Activated B cell treated with CpG ODN at 0.5 μM for 24 hours (primary cell): ENCODE results near the gene ENPP7. TPM values are rescaled to one million over a fixed set of nuclear protein-coding genes. Genes with fewer than 3 reads are reported as not detected.

ENCODE experiments used
- ATAC-seq: fragments of 200-7000 bp; cut with Tn5 transposase; one replicate; pipeline ENCODE4 v1.10.0; 2021; ENCODE audit warnings: low read depth, mild to moderate bottlenecking, moderate library complexity
- CTCF ChIA-PET: fragments of 350-600 bp; sonication (Branson Sonifier 250); formaldehyde crosslinking; loops from one replicate; lab custom pipeline; 2021; ENCODE audit warnings: antibody characterized with exemption; lab: Charles Lee
- POLR2A ChIA-PET: fragments of 350-600 bp; sonication (Branson Sonifier 250); formaldehyde crosslinking; loops from one replicate; lab custom pipeline; 2021; ENCODE audit warnings: antibody characterized with exemption; lab: Charles Lee
- DNase-seq: peaks from one replicate; pipeline ENCODE4 v3.0.0; 2022
- H3K27ac Mint-ChIP-seq: one replicate; pipeline ENCODE4 v1.8.0; 2020; ENCODE audit warnings: mixed read lengths
- H3K27me3 Mint-ChIP-seq: one replicate; pipeline ENCODE4 v1.8.0; 2021; ENCODE audit warnings: mixed read lengths
- H3K36me3 Mint-ChIP-seq: one replicate; pipeline ENCODE4 v1.8.0; 2021; ENCODE audit warnings: low read depth, mixed read lengths
- H3K4me1 Mint-ChIP-seq: one replicate; pipeline ENCODE4 v1.8.0; 2021; ENCODE audit warnings: mixed read lengths
- H3K4me3 Mint-ChIP-seq: one replicate; pipeline ENCODE4 v1.8.0; 2020; ENCODE audit warnings: mild to moderate bottlenecking, mixed read lengths
- H3K9me3 Mint-ChIP-seq: one replicate; pipeline ENCODE4 v1.8.0; 2020; ENCODE audit warnings: mixed read lengths
- CTCF ChIP-seq: fragments of 200-600 bp; IDR thresholded peaks from one replicate; pipeline ENCODE4 v1.8.0; 2022; ENCODE audit warnings: antibody characterized with exemption, mild to moderate bottlenecking
- intact Hi-C: fragments of 100-400 bp; cut with micrococcal nuclease; formaldehyde crosslinking; loops from one replicate; pipeline ENCODE4 v1.15.1; 2024
- total RNA-seq: library from RNA; stranded (reverse); gene quantifications from 2 replicates; pipeline ENCODE4 v1.2.3, GENCODE V29; 2022

Gene ENPP7
- total RNA-seq, 1 donor from 2014 or later = 1.5 TPM

GRCh38 chr17:79715943-79716797, 14.6 kb upstream of the ENPP7 start:
- no peak for DNase-seq
- no peaks in the 10 kb centered on the region for H3K4me1 Mint-ChIP-seq
- intact Hi-C loops = no loop called here
- H3K9me3 Mint-ChIP-seq = no peaks in the 10 kb centered on the region
- H3K4me3 Mint-ChIP-seq = no peak overlapping the region
- ChIA-PET POLR2A (no interaction called here), CTCF (no interaction called here)
- ATAC-seq = no peak
- no peak for TF ChIP-seq CTCF
- no peak overlapping the region for H3K27ac Mint-ChIP-seq
- no peaks in the 10 kb centered on the region for H3K36me3 Mint-ChIP-seq
- peaks cover 10% of the 10 kb centered on the region for H3K27me3 Mint-ChIP-seq

DNA sequence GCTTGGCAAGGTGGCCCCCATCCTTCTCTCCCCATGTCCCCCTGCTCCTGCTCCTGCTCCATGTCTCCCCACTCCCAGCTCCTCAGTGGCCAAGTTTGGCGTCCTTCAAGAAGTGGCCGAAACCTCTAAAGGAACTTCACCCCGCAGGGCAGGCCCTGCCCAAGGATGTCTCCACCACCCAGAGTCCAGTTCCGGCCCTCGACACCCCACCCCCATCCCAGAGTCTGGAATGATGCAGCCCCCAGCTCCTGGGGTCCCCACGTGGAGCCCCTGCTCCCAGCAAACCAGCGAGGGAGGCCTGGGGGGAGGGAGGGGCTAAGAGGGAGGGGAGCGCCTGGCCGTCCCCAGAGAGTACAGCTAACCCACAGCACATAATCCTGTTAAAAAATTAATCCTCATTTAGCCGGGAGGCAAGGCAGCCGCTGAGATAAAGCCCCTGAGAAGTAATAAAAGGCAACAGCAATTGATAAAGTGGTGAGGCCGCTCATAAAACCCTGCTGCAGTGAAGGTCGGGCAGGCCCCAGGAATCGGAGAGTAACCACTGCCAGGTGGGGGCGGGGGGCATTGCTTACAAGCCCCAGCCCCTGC, 9.9 kb upstream of the ENPP7 start:
- no peak overlapping the region for H3K27ac Mint-ChIP-seq
- no peak for TF ChIP-seq CTCF
- intact Hi-C loops = no loop called here
- H3K36me3 Mint-ChIP-seq = no peaks in the 10 kb centered on the region
- H3K4me1 Mint-ChIP-seq = no peaks in the 10 kb centered on the region
- ATAC-seq (no peak), DNase-seq (no peak)
- no peaks in the 10 kb centered on the region for H3K27me3 Mint-ChIP-seq
- CTCF ChIA-PET = no interaction called here
- POLR2A ChIA-PET = no interaction called here
- H3K9me3 Mint-ChIP-seq = no peaks in the 10 kb centered on the region
- no peak overlapping the region for H3K4me3 Mint-ChIP-seq

GRCh38 chr17:79721993-79722671, 8.6 kb upstream of the ENPP7 start:
- no peaks in the 10 kb centered on the region for H3K36me3 Mint-ChIP-seq
- no peak overlapping the region for H3K4me3 Mint-ChIP-seq
- H3K4me1 Mint-ChIP-seq = no peaks in the 10 kb centered on the region
- no peaks in the 10 kb centered on the region for H3K9me3 Mint-ChIP-seq
- ChIA-PET POLR2A (no interaction called here), CTCF (no interaction called here)
- DNase-seq = no peak
- H3K27ac Mint-ChIP-seq = no peak overlapping the region
- ATAC-seq = no peak
- H3K27me3 Mint-ChIP-seq = no peaks in the 10 kb centered on the region
- intact Hi-C loops = no loop called here
- no peak for TF ChIP-seq CTCF

- TF ChIP-seq CTCF = no peak
- CTCF ChIA-PET = no interaction called here
- Mint-ChIP-seq H3K4me1 (peaks cover 1% of the 10 kb centered on the region), H3K27ac (no peak overlapping the region), H3K27me3 (no peaks in the 10 kb centered on the region), H3K4me3 (no peak overlapping the region), H3K36me3 (no peaks in the 10 kb centered on the region), H3K9me3 (no peaks in the 10 kb centered on the region)
- ATAC-seq (no peak), DNase-seq (no peak)
- POLR2A ChIA-PET = no interaction called here
- intact Hi-C loops = no loop called here
Measured at GRCh38 chr17:79722787-79723186, 8.0 kb upstream of the ENPP7 start.
